Measurements from ENCODE around the gene KDM4C. TPM values are rescaled to one million over a fixed set of nuclear protein-coding genes. Genes with fewer than 3 reads are reported as not detected.
A peak's percentile ranks its signal among the peaks of the same experiment; 100 is the strongest.

KDM4C gene
- total and polyA plus RNA-seq, 8 donors = 6.7 to 129 (median 79.9) TPM

GRCh38 chr9:7144265-7145046 is 386.7 kb downstream of the KDM4C start:
- Histone ChIP-seq H3K4me1 (peaks cover 0 to 26% (median 11%) of the 10 kb centered on the region in 4 donors), H3K9me3 (no peaks in the 10 kb centered on the region), H3K27ac (no peak overlapping the region), H3K36me3 (peaks cover 0 to 26% (median 23%) of the 10 kb centered on the region in 4 donors), H3K27me3 (no peaks in the 10 kb centered on the region), H3K4me3 (no peak overlapping the region)
- intact Hi-C loops (cut with DNase I; ENCODE audit: low total_unique reads) = no loop called here
- no peak for DNase-seq
- 89 to 98% (median 95%) methylated on average over 10 of the region's 10 CpGs for WGBS, 5 donors
- TF ChIP-seq POLR2A (IDR thresholded peaks at IDR 0.05) = no peak
- TF ChIP-seq EP300 (IDR thresholded peaks at IDR 0.05) = no peak
- TF ChIP-seq POLR2AphosphoS5 (IDR thresholded peaks at IDR 0.05) = no peak
- TF ChIP-seq CTCF (IDR thresholded peaks at IDR 0.05) = no peak

GRCh38 chr9:7145361-7146069 is 387.7 kb downstream of the KDM4C start:
- H3K27me3 ChIP-seq = no peaks in the 10 kb centered on the region
- H3K4me1 ChIP-seq = peaks cover 0 to 27% (median 16%) of the 10 kb centered on the region in 4 donors
- WGBS, 5 donors = 84 to 93% (median 89%) methylated on average over 8 of the region's 8 CpGs
- intact Hi-C loops (cut with DNase I; ENCODE audit: low total_unique reads) = no loop called here
- no peak overlapping the region for H3K4me3 ChIP-seq
- H3K36me3 ChIP-seq = peaks cover 0 to 26% (median 23%) of the 10 kb centered on the region in 4 donors
- no peak for DNase-seq
- no peak overlapping the region for H3K27ac ChIP-seq
- H3K9me3 ChIP-seq = no peaks in the 10 kb centered on the region
- TF ChIP-seq CTCF (IDR thresholded peaks at IDR 0.05) (no peak), EP300 (IDR thresholded peaks at IDR 0.05) (no peak), POLR2A (IDR thresholded peaks at IDR 0.05) (no peak), POLR2AphosphoS5 (IDR thresholded peaks at IDR 0.05) (no peak)

GRCh38 chr9:7146582-7146981 is 388.8 kb downstream of the KDM4C start:
- Histone ChIP-seq H3K36me3 (peaks cover 0 to 23% (median 19%) of the 10 kb centered on the region in 4 donors), H3K4me3 (no peak overlapping the region), H3K27ac (no peak overlapping the region), H3K9me3 (no peaks in the 10 kb centered on the region), H3K4me1 (peaks cover 0 to 34% (median 16%) of the 10 kb centered on the region in 4 donors), H3K27me3 (no peaks in the 10 kb centered on the region)
- intact Hi-C loops (cut with DNase I; ENCODE audit: low total_unique reads) = no loop called here
- no peak for DNase-seq
- TF ChIP-seq POLR2A (IDR thresholded peaks at IDR 0.05) (no peak), POLR2AphosphoS5 (IDR thresholded peaks at IDR 0.05) (no peak), CTCF (IDR thresholded peaks at IDR 0.05) (no peak), EP300 (IDR thresholded peaks at IDR 0.05) (no peak)
- WGBS, 5 donors = 57 to 68% (median 62%) methylated on average over 5 of the region's 5 CpGs

- intact Hi-C loops (cut with DNase I; ENCODE audit: low total_unique reads) = no loop called here
- H3K36me3 ChIP-seq = peaks cover 0 to 23% (median 18%) of the 10 kb centered on the region in 4 donors
- 58 to 81% (median 78%) methylated on average over 5 to 14 of the region's 14 CpGs for WGBS, 5 donors
- no peaks in the 10 kb centered on the region for H3K9me3 ChIP-seq
- no peak for DNase-seq
- H3K27me3 ChIP-seq = no peaks in the 10 kb centered on the region
- H3K4me3 ChIP-seq = no peak overlapping the region
- TF ChIP-seq CTCF (IDR thresholded peaks at IDR 0.05) (no peak), POLR2A (IDR thresholded peaks at IDR 0.05) (no peak), POLR2AphosphoS5 (IDR thresholded peaks at IDR 0.05) (peak in 1 of 3 donors; percentile 10)
- H3K27ac ChIP-seq = no peak overlapping the region
- peaks cover 0 to 38% (median 16%) of the 10 kb centered on the region in 4 donors for H3K4me1 ChIP-seq
Measured at GRCh38 chr9:7147121-7148090, 389.6 kb downstream of the KDM4C start.
